ENCODE measurements around the gene NSFL1C. TPM values are rescaled to one million over a fixed set of nuclear protein-coding genes. Genes with fewer than 3 reads are reported as not detected.

NSFL1C gene
- polyA plus RNA-seq, 2 of the 4 experiments (the other 2 are of a cell fraction): 56.6 to 136 TPM

DNA sequence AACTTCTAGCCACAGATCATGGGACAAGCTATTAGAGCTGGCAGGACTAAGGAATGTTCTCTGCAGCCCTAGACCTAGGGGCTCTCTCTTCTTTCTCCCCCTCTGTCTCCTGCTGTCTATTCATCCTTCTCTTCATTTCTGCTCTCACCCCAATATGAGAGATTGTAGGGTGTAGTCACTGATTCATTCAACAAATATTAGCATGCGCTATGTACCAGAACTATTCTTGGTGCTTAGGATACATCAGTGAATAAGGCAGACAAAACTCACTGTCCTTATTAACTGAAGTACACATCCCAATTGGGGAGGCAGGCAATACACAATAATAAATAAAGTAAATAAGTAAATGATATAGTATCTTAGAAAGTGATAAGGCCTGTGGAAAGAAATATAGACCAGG, 39.2 kb upstream of the NSFL1C start:
- no peak for ATAC-seq
- peaks cover 8% of the 10 kb centered on the region; the same call in 1 of the 3 replicates for H3K9me3 ChIP-seq
- H3K4me1 ChIP-seq: peaks cover 9% of the 10 kb centered on the region; the same call in 1 of the 3 replicates
- H3K27ac ChIP-seq: no peak overlapping the region
- no peak overlapping the region for H3K4me3 ChIP-seq
- POLR2A ChIA-PET: no interaction called here
- 0 out of 3 replicates have a peak overlapping the region, but pooled peaks have one; percentile 14 for H3K4me2 ChIP-seq
- DNase-seq (ENCODE audit: low read depth in 1 of 2, low spot score in 1 of 2): no peak
- WGBS (ENCODE audit: missing lambda C conversion rate): 38% methylated on average over 1 of the region's 1 CpG
- no peak for FAIRE-seq
- no peak for TF ChIP-seq FOXS1 (CRISPR knock-in tag; IDR thresholded peaks at IDR 0.05)
- TF ChIP-seq, protein P1, sequence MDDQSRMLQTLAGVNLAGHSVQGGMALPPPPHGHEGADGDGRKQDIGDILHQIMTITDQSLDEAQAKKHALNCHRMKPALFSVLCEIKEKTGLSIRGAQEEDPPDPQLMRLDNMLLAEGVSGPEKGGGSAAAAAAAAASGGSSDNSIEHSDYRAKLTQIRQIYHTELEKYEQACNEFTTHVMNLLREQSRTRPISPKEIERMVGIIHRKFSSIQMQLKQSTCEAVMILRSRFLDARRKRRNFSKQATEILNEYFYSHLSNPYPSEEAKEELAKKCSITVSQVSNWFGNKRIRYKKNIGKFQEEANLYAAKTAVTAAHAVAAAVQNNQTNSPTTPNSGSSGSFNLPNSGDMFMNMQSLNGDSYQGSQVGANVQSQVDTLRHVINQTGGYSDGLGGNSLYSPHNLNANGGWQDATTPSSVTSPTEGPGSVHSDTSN (IDR thresholded peaks at IDR 0.05): no peak
- TF ChIP-seq HOXB13 (CRISPR knock-in tag; IDR thresholded peaks at IDR 0.05; ENCODE audit: low read depth): no peak
- no peak for TF ChIP-seq MYC (IDR thresholded peaks at IDR 0.05; ENCODE audit: borderline replicate concordance, low read length)
- TF ChIP-seq ELK1 (IDR thresholded peaks at IDR 0.05; ENCODE audit: low read depth, low read length): no peak
- TF ChIP-seq CBX2 (IDR thresholded peaks at IDR 0.05; ENCODE audit: borderline replicate concordance, low read depth): no peak
- CTCF ChIA-PET: interaction anchor here (0.8 to 9.9 kb wide), 9 partner anchors 9 to 271 kb away, joined by 3 to 306 read pairs (median 5); partner anchors contain the start of genes NSFL1C and SIRPB2

DNA sequence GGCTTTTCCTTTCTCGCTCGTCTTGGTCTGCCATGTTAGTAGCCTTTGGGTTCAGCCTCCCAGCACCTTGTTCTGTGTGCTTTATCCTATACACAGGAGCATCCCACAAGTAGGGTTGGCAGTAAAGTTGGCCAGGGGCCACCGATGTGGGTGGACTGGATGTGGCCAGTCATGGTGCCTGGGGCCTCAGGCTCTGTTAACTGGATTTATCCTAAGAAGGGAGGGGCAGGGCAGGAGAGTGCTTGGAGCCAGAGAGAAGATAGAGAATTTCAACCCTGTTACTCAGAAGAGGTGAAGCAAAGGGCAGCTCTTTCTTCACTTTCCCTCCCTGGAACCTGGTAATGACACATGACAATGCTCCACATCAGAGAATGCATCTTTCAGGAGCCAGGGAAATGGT, 38.7 kb upstream of the NSFL1C start:
- FAIRE-seq (no peak), ATAC-seq (no peak), DNase-seq (ENCODE audit: low read depth in 1 of 2, low spot score in 1 of 2) (peak in 1 of 2 experiments; percentile 14)
- no peak overlapping the region for H3K4me3 ChIP-seq
- POLR2A ChIA-PET: no interaction called here
- 39% methylated on average over 3 of the region's 3 CpGs for WGBS (ENCODE audit: missing lambda C conversion rate)
- H3K4me2 ChIP-seq: 0 out of 3 replicates have a peak overlapping the region, but pooled peaks have one; percentile 14
- H3K4me1 ChIP-seq: peaks cover 9% of the 10 kb centered on the region; the same call in 1 of the 3 replicates
- TF ChIP-seq ELK1 (IDR thresholded peaks at IDR 0.05; ENCODE audit: low read depth, low read length) (no peak), FOSL2 (IDR thresholded peaks at IDR 0.05) (no peak), FOSL2 (CRISPR knock-in tag; IDR thresholded peaks at IDR 0.05) (no peak), RAD21 (conservative IDR thresholded peaks at IDR 0.05 in 1 of 2, IDR thresholded peaks at IDR 0.05 in 1 of 2) (no peak), SMC3 (IDR thresholded peaks at IDR 0.05) (no peak), CEBPB (IDR thresholded peaks at IDR 0.05) (no peak), NFE2L2 (conservative IDR thresholded peaks at IDR 0.05; ENCODE audit: low read length) (no peak)
- TF ChIP-seq, protein P2, sequence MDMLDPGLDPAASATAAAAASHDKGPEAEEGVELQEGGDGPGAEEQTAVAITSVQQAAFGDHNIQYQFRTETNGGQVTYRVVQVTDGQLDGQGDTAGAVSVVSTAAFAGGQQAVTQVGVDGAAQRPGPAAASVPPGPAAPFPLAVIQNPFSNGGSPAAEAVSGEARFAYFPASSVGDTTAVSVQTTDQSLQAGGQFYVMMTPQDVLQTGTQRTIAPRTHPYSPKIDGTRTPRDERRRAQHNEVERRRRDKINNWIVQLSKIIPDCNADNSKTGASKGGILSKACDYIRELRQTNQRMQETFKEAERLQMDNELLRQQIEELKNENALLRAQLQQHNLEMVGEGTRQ (IDR thresholded peaks at IDR 0.05): no peak
- TF ChIP-seq, protein P3, sequence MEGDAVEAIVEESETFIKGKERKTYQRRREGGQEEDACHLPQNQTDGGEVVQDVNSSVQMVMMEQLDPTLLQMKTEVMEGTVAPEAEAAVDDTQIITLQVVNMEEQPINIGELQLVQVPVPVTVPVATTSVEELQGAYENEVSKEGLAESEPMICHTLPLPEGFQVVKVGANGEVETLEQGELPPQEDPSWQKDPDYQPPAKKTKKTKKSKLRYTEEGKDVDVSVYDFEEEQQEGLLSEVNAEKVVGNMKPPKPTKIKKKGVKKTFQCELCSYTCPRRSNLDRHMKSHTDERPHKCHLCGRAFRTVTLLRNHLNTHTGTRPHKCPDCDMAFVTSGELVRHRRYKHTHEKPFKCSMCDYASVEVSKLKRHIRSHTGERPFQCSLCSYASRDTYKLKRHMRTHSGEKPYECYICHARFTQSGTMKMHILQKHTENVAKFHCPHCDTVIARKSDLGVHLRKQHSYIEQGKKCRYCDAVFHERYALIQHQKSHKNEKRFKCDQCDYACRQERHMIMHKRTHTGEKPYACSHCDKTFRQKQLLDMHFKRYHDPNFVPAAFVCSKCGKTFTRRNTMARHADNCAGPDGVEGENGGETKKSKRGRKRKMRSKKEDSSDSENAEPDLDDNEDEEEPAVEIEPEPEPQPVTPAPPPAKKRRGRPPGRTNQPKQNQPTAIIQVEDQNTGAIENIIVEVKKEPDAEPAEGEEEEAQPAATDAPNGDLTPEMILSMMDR (IDR thresholded peaks at IDR 0.05): no peak
- TF ChIP-seq, protein P1 (IDR thresholded peaks at IDR 0.05): no peak
- H3K9me3 ChIP-seq: peaks cover 8% of the 10 kb centered on the region; the same call in 1 of the 3 replicates
- H3K27ac ChIP-seq: no peak overlapping the region
- CTCF ChIA-PET: interaction anchor here (1.1 to 9.9 kb wide), 12 partner anchors 10 to 365 kb away, joined by 3 to 306 read pairs (median 32); partner anchors contain the start of genes NSFL1C and SIRPB2

All from A549 (cell line).